Activated CD4-positive, alpha-beta T cell treated with anti-CD3 and anti-CD28 coated beads, Interleukin-2, amount 10 ng/mL, durations not matched to agents 24 days and 14 days (primary cell): ENCODE results near the gene ARHGAP4. TPM values are rescaled to one million over a fixed set of nuclear protein-coding genes. Genes with fewer than 3 reads are reported as not detected.

Experiments used
- DNase-seq: peaks from one replicate; pipeline ENCODE4 v3.0.0; 2022
- H3K27ac Mint-ChIP-seq: one replicate; pipeline ENCODE4 v1.8.0; 2022; ENCODE audit warnings: mild to moderate bottlenecking, mixed read lengths
- H3K27me3 Mint-ChIP-seq: one replicate; pipeline ENCODE4 v1.8.0; 2022; ENCODE audit warnings: mixed read lengths
- H3K36me3 Mint-ChIP-seq: one replicate; pipeline ENCODE4 v1.8.0; 2022; ENCODE audit warnings: low read depth, mild to moderate bottlenecking, mixed read lengths
- H3K4me1 Mint-ChIP-seq: one replicate; pipeline ENCODE4 v1.8.0; 2021; ENCODE audit warnings: mixed read lengths
- H3K4me3 Mint-ChIP-seq: one replicate; pipeline ENCODE4 v1.8.0; 2022; ENCODE audit warnings: mild to moderate bottlenecking, moderate library complexity, mixed read lengths
- H3K9me3 Mint-ChIP-seq: one replicate; pipeline ENCODE4 v1.8.0; 2021; ENCODE audit warnings: mixed read lengths
- intact Hi-C: fragments of 100-400 bp; cut with micrococcal nuclease; formaldehyde crosslinking; loops from one replicate; pipeline ENCODE4 v1.15.1; 2023
- total RNA-seq: library from RNA; stranded (reverse); gene quantifications from 2 replicates; pipeline ENCODE4 v1.2.3, GENCODE V29; 2022

The ARHGAP4 gene
- total RNA-seq = 135 and 137 TPM in 2 replicates

DNA sequence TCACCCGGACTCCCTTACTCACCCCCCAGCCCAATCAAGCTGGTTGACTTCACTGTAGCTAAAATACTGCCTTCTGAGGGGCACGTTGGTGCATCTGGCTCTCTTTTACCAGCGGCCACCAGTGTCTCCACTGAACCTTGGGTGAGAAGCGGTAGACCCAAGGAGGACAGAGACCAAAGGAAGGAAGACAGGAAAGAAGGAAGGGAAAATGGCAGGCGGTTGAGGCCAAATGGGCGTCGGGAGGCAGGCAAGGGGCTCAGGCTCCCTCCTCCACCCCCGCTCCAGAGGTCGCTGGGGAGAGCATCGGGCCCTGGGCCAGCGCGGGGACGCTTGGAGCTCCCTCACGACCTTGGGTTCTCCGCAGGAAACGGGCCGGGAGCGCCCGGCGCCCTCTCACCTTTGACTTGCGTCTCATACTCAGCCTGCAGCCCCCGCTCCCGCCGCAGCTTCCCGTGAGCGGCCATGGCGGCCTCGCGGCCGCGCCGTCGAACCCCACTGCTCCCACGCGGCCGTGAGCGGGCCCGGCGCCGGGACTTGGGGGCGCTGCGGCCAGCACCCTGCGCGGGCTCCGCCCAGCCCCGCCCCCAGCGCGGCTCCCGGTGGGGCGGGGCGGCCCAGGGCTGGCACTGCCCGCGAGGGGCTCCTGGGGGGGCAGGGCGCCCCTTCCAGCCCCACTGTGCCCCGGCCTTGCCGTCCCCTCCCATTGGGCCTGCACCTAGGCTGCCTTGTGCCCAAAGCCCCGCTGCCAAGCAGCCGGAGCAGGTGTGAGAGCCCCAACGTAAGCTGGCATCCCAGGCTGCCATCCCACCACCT lies at the start of gene ARHGAP4:
Gene ARHGAP4 (minus strand): TSS at position 526 of the 813 bp plus-strand sequence. CDS start 62 bp downstream, at position 464.
- Mint-ChIP-seq H3K27ac (peak within 1 kb of the TSS; percentile 98), H3K27me3 (no peaks in the 10 kb centered on the region), H3K4me1 (peaks cover 30% of the 10 kb centered on the region), H3K4me3 (peak within 1 kb of the TSS; percentile 97), H3K9me3 (no peaks in the 10 kb centered on the region), H3K36me3 (peaks cover 12% of the 10 kb centered on the region)
- intact Hi-C loops = loop anchor here (2.0 to 10.0 kb wide), 5 partner anchors 21 to 971 kb away; partner anchors contain the start of genes ABCD1, BCAP31, IDH3G and SSR4
- peak; percentile 85 for DNase-seq

DNA sequence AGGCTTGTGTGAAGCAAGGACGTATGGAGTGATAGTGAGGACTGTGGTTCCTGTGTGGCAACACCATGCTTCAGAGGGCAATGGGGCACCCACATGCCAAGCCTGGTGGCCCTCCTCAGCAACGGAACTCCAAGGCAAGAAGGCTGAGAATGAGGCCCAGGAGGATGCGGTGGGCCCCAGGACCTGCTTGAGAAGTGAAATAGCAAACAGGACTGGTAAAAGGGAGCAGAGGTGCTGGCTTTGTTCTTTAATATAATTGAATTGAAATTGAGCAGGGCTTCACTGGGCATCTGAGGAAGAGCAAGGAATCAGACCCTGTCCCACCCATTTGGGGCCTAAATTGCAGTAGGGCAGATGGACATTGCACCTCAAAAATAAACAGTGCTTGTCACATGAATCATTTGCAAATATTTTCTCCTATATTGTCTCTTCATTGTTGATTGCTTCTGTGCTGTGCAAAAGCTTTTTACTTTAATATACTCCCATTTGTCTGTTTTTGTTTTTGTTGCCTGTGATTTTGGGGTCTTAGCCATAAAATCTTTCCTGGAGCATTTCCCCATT lies 48.7 kb upstream of the ARHGAP4 start:
- peaks cover 15% of the 10 kb centered on the region for H3K4me1 Mint-ChIP-seq
- H3K36me3 Mint-ChIP-seq = no peaks in the 10 kb centered on the region
- no peak for DNase-seq
- H3K27ac Mint-ChIP-seq = peak overlapping the region; percentile 92
- no peaks in the 10 kb centered on the region for H3K27me3 Mint-ChIP-seq
- H3K9me3 Mint-ChIP-seq = no peaks in the 10 kb centered on the region
- intact Hi-C loops = loop anchor here (5.0 kb wide), 1 partner anchor 122 kb away; the partner anchor contains the start of gene MECP2
- peak overlapping the region; percentile 90 for H3K4me3 Mint-ChIP-seq

DNA sequence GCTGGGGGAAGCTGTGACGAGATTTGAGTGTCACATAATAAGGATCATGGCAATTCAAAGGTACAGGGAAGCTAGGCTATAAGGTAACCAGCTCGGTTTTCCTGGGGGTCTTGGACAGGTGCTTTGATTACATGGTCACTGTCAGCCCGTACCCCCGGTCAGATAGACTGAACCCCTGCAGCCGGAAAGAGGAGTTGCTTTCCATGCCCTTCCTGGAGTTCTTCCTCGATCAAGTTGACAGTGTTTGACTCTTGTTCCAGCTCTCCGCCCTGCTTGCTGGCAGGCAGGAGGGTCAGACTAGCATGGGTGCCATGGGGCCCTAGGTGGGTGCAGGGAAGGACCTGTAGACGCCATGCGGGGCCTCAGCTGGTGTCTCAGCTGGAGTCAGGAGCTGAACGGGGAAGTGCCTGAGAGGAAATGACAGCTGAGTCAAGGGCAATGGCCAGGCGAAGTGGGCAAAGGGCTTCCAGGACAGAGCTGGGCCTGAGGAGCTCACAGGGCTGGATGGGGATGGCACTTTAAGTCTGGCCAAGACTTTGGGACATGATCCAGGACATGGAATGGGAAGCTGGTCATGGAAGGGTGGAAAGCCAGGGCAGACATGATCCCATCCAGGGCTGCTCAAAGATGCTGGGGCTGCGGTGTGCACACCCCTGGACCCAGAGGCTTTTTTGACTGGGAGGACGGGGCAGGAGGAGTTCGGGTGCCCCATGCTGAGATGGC lies 48.1 kb upstream of the ARHGAP4 start:
- Mint-ChIP-seq H3K9me3 (no peaks in the 10 kb centered on the region), H3K4me1 (peaks cover 17% of the 10 kb centered on the region), H3K4me3 (peak overlapping the region; percentile 90), H3K27ac (peak overlapping the region; percentile 92), H3K27me3 (no peaks in the 10 kb centered on the region), H3K36me3 (peaks cover 5% of the 10 kb centered on the region)
- intact Hi-C loops = loop anchor here (5.0 kb wide), 1 partner anchor 123 kb away; the partner anchor contains the start of gene MECP2
- peak; percentile 59 for DNase-seq

DNA sequence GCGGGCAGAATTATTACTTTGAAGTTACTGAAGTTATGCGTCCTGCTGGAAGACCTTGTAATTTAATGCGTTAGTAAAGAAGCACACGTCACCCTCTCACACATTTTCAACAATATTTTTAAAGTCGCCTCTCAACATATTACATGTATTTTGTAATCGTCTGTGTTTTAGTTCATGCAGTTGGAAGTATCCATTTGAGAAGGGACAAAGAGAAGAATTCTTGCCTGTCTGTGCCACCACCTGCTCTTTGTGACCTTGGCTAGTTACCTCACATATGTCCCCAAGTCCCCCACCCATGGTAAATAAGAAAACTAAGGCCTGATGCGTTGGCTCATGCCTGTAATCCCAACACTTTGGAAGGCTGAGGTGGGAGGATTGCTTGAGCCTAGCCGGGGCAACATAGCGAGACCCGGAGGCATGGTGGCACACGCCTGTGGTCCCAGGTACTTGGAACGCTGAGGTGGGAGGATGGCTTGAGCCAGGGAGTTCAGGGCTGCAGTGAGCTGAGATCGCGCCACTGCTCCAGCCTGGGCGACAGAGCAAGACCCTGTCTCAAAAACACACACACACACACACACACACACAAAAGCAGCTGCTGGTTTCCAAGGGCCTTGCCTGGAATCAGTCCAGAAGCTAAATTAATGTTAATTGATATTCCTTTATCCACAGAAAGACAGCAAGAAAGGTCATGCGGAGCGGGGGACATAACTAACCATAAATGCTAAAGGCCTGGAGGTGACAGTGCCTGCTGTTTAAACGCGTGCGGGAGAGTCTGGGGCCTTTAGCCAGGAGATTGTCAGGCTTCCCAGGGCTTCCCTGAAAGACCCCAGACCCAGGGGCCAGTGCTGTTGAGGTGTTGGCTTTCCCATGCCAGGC lies 47.3 kb upstream of the ARHGAP4 start:
- no peaks in the 10 kb centered on the region for H3K27me3 Mint-ChIP-seq
- H3K4me1 Mint-ChIP-seq = peaks cover 17% of the 10 kb centered on the region
- H3K36me3 Mint-ChIP-seq = peaks cover 7% of the 10 kb centered on the region

DNA sequence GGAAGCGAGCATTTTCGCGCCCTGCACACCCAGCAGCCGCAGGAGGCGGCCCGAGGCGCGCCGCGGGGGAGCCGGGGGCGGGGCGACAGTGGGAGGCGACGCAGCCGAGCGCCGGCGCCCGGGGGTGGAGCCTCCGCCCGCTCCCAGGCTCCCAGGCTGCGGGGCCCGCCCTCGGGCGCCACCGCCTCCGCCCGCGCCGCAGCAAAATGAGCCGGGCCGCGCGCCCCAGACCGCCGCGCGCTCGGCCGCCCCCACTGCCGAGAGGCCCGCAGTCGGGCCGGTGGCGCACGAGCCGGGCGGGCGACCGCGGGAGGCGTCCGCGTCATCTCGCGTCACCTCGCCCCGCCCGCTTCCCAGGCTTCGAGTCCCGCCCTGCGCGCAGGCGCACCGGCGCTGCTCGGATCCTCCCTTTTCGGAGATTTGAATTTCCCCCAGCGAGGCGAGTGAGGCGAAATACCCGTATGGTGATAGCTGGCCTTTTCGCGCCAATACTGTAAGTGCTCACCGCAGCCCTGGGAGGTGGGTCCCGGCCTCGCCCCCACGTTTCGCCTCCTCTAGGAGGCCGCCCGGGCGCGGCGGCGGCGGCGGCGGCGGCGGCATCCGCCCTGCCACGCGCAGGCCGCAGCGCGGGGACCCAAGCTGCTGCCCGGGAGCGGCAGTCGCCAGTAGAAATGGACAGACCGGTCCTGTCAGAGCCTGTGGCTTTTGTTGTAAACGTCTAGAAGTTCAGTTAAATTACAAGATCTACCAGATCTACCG lies 46.5 kb upstream of the ARHGAP4 start, which contains the start of gene TMEM187:
Gene TMEM187 (plus strand): TSS at position 387 of the 759 bp plus-strand sequence. CDS start 9,309 bp downstream, outside the sequence.
- Mint-ChIP-seq H3K4me1 (peaks cover 23% of the 10 kb centered on the region), H3K36me3 (peaks cover 13% of the 10 kb centered on the region), H3K27me3 (no peaks in the 10 kb centered on the region), H3K9me3 (no peaks in the 10 kb centered on the region), H3K4me3 (peak within 1 kb of the TSS; percentile 98), H3K27ac (peak within 1 kb of the TSS; percentile 100)
- intact Hi-C loops = loop anchor here (1.0 to 5.0 kb wide), 4 partner anchors 9 to 397 kb away; partner anchors contain the start of gene MECP2
- peak; percentile 96 for DNase-seq

More for the DNA sequence above, 47.3 kb upstream of the ARHGAP4 start:
- DNase-seq = peak; percentile 60
- intact Hi-C loops = loop anchor here (5.0 kb wide), 1 partner anchor 124 kb away; the partner anchor contains the start of gene MECP2
- H3K9me3 Mint-ChIP-seq = no peaks in the 10 kb centered on the region
- H3K4me3 Mint-ChIP-seq = peak overlapping the region; percentile 90
- H3K27ac Mint-ChIP-seq = peak overlapping the region; percentile 98

DNA sequence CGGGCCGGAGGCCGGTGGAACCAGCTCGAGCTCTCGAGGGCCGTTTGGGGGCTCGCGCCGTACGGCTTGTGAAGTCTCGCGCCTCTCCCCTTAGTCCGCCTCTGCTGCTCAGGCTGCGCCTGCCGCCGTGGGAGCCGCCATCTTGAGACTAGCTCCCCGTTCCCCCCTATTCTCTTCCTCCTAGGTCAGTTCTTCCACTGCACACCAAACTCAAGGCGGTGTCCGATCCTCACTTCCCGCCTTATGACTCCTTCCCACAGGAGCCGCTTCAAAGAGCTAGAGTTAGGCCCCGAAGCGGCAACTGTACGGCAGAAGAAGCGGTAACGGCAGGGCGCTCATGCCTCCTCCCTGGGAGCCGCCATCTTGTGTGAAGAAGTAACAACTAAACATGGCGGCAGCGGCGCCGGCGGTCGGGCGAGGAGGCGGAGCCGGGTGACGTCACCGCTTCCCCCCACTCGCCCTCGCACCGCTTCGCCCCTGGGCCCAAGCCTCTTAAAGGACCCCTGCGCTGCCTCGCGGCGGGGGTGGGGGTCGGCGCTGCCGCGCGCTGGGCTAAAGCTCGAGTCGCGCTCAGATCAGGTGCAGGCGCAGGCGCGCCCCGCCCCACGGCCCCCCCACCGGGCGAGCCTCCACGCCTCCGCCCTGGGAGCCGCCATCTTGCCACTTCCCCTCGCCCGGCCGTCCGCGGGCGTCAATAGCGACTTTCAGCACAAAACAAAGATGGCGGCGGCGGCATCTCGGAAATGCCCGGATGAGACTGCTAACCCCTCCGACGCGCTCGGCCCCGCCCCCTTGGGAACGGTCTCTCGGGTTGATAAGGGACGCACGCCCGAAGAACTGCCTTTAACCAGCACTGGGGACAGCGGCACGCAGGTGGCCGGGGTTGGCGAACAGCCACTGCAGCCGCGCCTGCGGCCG lies 45.6 kb upstream of the ARHGAP4 start, which contains the start of gene HCFC1:
Gene HCFC1 (minus strand): TSS at position 369 of the 918 bp plus-strand sequence. CDS start 978 bp downstream, outside the sequence.
- H3K36me3 Mint-ChIP-seq = peaks cover 17% of the 10 kb centered on the region
- no peaks in the 10 kb centered on the region for H3K27me3 Mint-ChIP-seq
- H3K4me1 Mint-ChIP-seq = peaks cover 30% of the 10 kb centered on the region
- no peaks in the 10 kb centered on the region for H3K9me3 Mint-ChIP-seq
- intact Hi-C loops = loop anchor here (1.0 to 5.0 kb wide), 6 partner anchors 10 to 398 kb away; partner anchors contain the start of genes ABCD1, BCAP31 and MECP2
- DNase-seq = peak; percentile 96
- peak within 1 kb of the TSS; percentile 100 for H3K27ac Mint-ChIP-seq
- H3K4me3 Mint-ChIP-seq = peak within 1 kb of the TSS; percentile 98

DNA sequence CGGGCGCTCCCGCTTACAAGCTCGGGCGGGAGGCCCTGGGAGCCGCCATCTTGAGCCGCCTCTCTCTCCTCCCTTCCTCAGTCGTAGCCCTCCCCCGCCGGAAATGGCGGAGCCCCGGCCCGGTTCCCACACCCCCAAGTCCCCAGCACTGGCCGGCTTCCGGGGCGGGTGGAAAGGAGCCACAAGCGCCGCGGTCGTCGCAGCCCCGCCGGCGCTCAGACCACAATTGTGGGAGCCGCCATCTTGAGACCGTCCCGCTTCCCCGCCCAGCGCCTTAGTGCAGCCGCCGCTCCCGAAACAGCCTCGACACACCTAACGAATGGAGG lies 45.0 kb upstream of the ARHGAP4 start:
- Mint-ChIP-seq H3K27ac (peak overlapping the region; percentile 100), H3K4me3 (peak overlapping the region; percentile 98), H3K9me3 (no peaks in the 10 kb centered on the region), H3K27me3 (no peaks in the 10 kb centered on the region), H3K36me3 (peaks cover 17% of the 10 kb centered on the region), H3K4me1 (peaks cover 35% of the 10 kb centered on the region)
- DNase-seq = peak; percentile 96
- intact Hi-C loops = loop anchor here (2.0 to 5.0 kb wide), 3 partner anchors 50 to 246 kb away; partner anchors contain the start of genes ABCD1, BCAP31 and MECP2

DNA sequence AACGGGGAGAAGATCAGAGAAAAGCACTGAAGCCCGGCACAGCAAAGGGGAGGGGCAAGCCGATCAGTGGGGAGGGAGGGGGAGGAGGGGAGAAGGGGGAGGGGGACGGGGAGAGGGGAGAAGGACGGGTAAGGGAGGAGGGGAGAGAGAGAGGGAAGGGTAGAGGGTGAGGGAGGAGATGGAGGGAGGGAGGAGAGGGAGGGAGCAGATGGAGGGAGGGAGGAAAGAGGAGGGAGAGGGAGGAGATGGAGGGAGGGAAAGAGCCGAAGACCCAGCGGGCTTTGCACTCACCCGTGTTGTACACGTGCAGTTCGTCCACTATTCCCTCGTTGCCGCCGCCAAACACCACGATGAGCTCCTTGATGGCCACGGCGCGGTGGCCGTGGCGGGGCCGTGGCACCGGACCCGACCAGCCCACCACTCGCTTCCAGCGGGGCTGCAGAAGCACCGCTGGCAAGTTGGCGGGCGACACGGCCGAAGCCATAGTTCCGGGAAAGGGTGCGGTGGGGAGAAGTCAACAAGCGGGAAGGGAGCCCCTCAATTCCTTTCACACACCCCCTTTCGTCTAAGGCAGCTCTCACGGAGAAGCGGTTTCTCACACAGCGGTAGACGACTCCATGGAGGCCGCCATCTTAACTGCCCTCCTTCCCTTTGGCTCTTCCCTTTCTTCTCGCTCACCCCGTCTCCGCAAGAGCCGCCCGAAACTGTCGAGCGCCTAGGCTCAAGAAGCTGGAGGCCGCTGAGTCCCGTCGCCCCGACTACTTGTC lies 44.5 kb upstream of the ARHGAP4 start:
- Mint-ChIP-seq H3K4me3 (peak overlapping the region; percentile 98), H3K27ac (peak overlapping the region; percentile 100), H3K27me3 (no peaks in the 10 kb centered on the region), H3K4me1 (peaks cover 35% of the 10 kb centered on the region), H3K9me3 (no peaks in the 10 kb centered on the region), H3K36me3 (peaks cover 17% of the 10 kb centered on the region)
- intact Hi-C loops = loop anchor here (2.0 to 5.0 kb wide), 3 partner anchors 50 to 246 kb away; partner anchors contain the start of genes ABCD1, BCAP31 and MECP2
- peak; percentile 77 for DNase-seq

DNA sequence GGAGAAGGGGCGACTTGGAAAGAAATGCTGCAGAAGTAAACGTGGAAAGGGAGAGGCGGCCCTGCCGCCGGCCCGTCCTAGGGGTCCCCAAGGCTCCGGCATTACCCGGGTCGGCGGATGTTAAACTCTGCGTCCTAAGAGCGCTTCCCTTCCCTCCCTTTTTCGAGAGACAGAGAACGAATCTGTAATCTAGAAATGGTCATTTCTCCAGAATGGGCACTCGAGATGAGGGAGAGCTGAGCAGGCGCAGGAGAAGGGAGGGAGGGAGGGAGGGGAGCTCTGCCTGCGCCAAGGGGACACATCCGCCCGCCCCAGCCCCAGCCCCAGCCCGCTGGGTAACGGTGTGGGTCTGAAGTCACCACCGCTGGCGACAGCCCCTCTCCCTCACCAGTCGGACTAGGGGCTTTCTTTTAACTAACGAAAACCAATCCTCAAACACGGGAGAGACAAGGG lies 43.9 kb upstream of the ARHGAP4 start:
- peak; percentile 78 for DNase-seq
- H3K27ac Mint-ChIP-seq = peak overlapping the region; percentile 84
- no peaks in the 10 kb centered on the region for H3K27me3 Mint-ChIP-seq
- intact Hi-C loops = loop anchor here (2.0 to 5.0 kb wide), 3 partner anchors 51 to 245 kb away; partner anchors contain the start of genes ABCD1, BCAP31 and MECP2
- no peaks in the 10 kb centered on the region for H3K9me3 Mint-ChIP-seq
- H3K36me3 Mint-ChIP-seq = peaks cover 17% of the 10 kb centered on the region
- H3K4me3 Mint-ChIP-seq = peak overlapping the region; percentile 98
- H3K4me1 Mint-ChIP-seq = peaks cover 37% of the 10 kb centered on the region

DNA sequence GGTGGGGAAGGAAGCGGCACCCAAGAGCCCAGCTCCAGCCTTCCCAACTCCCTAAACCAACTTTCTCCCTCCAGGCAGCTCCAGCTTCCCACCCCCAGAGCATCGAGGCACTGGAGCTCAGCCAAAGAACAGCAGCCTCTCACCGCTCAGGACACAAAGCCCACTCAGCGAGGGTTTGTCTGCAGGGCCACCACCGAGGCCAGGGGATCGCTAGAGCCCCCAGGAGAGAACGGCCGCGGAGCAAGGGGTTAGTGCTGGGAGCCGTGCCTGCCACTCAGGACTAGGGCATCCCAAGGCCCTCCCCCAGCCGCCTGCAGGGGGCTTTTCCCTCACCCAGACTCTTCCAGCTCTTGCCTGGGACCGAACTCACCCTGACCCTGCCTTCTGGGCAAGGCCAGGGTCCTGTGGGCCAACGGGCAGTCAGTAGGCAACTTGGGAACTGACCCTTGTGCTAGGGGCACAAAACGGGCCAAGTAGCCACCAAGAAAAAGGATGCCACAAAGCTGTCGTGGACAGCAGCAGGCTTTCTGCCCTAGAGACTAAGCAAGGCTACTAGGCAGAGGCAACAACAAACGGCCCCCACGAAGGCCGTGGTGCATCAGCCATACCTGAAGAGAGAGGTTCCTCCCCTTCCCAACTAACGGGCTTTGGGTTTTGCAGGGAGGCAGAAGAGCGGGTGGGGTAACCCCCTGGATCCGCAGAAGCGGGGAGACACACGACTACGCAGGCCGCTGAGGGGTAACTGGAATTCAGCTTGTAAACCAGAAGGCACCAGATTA lies 43.2 kb upstream of the ARHGAP4 start:
- DNase-seq = peak; percentile 64
- Mint-ChIP-seq H3K9me3 (no peaks in the 10 kb centered on the region), H3K27me3 (no peaks in the 10 kb centered on the region), H3K4me3 (peak overlapping the region; percentile 98), H3K27ac (peak overlapping the region; percentile 91), H3K4me1 (peaks cover 32% of the 10 kb centered on the region), H3K36me3 (peaks cover 17% of the 10 kb centered on the region)
- intact Hi-C loops = no loop called here
